CD4-positive, alpha-beta T cell treated with Interleukin-21 for 1 hour (primary cell): ENCODE results near the gene EIPR1.
"Not testable (repeated sequence)": the region's sequence is repeated elsewhere in the genome, so short reads cannot be mapped to it uniquely, and the experiment has no call there.

Source experiments
- DNase-seq: peaks from one replicate; pipeline ENCODE4 v3.0.0-alpha.2; 2020

The EIPR1 gene

DNA sequence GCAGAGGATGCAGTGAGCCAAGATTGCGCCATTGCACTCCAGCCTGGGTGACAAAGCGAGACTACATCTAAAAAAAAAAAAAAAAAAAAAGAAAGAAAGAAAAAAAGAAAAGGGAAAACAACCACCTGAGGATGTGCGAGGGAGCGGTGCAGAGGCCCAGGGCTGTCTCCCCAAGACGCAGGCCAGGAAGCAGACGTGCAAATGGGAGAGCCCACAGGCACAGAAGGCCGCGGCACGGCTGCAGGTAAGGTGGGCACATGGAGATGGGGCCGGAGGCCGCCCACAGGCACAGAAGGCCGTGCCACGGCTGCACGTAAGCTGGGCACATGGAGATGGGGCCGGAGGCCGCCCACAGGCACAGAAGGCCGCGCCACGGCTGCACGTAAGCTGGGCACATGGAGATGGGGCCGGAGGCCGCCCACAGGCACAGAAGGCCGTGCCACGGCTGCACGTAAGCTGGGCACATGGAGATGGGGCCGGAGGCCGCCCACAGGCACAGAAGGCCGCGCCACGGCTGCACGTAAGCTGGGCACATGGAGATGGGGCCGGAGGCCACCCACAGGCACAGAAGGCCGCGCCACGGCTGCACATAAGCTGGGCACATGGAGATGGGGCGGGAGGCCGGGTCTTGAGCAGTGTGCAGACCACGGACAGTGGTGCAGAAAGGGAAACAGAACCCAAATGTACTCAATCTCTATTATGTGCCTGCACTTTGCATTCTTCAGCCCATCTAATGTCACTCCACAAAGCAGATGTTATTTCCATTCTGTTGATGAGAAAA lies 93.6 kb downstream of the EIPR1 start:
- DNase-seq = not testable (repeated sequence)

DNA sequence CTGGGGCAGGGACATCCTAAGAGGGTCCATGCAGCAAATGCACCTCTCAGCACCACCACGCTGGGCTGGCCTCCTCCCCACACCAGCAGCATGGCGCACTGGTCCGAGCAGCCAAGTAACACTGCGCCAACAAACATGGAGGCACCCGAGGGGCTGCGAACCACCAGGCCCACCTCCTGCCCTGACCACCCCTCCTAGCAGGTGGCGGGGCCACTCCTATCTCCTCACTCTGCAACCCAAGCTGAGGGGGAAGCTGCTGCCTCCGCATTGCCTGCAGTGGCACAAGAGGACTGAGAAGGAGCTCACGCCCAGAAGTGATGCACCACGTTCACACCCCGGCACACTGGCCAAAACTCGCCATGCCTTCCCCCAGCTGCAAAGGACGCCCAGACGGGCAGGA lies 94.4 kb downstream of the EIPR1 start:
- DNase-seq = no peak

DNA sequence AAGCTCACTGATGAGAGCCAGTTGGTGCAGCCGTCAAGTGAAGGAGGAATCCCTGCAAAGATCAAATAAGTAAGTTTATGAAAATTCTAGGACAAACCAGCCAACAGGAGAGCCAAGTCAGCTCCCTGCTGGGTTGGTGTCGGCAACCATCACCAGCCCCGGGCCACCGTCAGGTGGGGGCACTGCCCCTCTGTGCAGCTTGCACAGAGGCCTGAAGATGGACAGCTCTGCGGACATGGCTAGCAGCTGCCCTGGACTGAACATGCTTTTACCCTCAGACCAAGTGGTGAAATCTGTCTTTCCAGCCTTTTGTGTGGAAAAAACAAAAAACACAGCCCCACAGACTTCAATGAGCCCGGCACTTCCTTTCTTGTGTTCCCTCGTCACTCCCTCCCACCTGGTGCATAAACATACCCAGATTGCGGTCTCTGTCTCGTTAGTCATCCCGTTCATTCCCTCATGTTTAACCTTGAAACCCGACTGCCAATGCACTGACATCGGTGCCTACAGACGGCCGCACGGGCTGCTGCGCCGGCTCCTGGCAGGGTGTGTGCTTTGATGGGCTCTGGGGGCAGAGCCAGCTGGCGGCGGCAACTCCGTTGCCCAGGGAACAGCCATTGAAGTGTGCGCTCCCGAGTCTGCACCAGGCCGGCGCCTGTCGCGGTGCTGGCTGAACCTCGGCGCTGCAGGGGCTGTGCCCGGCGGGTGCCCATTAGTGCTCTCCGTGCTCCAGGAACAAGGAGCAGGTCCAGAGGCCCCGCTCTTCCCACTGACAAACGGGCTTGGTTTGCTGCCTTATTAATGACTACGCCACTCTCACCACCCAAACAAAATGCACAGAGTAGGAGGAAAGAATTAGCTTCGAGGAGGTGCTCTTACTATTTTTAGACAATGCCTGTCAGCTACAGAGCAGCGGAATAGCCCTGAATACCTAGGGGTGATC lies 95.3 kb downstream of the EIPR1 start:
- no peak for DNase-seq

DNA sequence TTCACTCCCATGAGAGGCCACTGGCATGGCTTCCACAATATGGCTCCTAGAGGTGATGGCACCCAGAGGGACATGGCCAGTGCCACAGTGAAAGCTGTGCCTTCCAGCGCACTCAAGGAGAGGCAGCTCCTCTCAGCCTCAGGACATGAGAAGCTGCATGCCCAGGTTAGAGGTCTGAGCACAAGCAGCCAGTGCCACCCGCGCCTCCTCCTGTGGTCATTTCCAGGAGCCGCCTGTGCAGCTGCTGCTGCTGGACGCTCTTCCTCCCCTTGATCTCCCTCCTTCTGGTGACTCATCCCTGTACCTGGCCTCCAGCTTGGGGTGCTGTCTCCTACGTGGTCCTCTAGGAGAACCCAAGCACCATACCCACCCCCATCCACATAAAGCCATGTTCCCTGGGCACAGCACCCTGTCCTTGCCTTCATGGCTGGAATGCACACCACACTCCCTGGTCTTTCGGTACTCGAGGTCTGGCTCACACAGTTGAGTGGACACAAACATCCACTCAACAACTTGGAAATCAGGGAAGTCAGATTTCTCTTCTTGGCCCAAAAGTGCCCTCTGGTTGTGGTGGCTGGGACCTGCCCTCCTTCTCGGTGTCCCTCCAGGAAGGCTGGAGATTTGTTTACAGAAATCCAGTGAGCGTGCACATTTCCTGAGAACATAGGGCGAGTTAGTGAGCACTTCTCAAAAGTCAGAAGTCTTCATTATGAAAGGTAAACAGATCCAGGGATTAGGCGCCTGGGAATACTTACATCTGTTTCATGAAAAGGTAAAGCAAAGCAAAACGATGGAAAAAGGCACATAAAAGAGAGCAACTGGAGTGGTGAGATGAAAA lies 96.7 kb downstream of the EIPR1 start:
- DNase-seq = no peak

DNA sequence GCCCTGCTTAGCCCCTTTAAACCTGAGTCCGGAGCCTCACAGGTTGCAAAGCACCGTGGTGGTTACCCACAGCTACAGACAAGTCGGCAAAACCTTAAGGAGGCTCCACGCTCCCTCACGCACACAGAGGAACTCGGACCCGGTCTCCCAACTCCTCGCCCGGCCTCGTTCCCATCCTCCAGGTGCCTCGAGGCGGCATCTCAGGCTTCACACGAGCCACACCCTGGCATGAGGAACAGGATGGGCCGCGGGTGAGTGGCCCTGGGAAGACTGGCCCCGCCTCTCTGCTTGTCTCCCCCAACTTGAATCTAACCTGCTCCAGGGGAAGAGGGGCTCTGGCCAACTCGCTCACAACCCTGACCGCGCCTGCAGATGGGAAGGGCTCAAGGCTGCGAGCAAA lies 97.4 kb downstream of the EIPR1 start:
- DNase-seq = no peak

DNA sequence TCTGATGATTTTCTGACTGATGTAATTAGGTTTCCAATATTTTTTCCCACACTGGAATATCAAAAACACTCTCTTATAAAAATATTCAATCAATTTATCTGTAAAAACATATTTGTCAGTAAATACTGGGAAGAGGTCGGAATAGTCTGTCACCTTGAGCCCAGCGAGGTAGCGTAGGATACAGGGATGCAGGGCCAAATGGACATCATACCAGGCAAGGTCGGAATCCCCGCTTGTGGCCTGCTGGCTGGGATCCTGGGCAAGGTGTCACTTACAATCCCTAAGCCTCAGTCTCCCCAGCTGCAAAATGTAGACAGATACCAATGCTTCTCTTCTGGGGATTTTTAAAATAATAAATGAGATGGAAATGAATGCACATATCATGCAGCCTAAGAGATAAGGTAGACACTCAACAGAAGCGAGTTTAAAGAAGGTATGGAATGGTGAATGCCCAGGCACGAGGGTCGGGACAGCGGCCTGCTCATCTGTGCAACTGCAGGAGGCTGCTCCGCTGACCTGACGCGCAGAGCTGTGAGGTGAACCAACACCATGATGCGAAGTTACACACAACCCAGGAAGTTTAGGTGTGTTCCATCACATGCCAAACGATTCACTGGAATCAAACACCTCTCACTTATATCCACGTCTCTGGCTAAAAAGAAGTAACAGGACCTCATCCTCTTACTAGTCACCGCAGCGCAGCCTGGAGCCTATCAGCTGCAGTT lies 98.2 kb downstream of the EIPR1 start:
- DNase-seq = no peak

DNA sequence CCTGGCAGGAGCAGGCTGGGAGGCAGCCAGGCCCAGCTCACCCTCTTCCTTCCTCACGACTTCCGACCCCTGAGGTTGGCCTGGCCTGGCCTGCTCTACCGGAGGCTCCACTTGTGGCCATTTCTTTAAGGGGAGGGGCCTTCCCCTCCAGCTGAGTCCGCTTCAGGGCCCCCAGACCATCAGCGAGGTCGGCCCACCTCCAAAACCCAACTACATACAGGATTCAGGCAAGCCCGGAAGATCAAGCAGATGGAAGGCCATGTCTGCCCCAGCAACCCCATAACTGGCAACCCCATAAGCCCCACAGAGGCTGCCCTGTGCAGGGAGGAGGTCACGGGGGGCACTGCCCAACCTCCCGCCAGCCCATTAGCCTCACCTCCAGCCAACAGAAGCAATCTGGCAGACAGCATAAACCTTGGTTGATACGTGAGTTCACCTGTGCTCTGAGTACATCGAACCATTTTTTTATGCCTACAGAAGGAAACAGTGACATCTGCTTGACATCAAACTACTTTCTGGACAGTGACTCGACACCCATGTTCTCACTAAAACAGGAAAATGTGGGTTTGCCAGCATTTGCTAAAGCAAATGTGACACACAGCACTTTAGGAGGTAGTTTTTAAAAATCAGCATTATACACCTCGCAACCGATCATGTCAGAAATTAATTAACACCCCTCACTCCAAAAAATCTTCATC lies 98.9 kb downstream of the EIPR1 start:
- DNase-seq = no peak

DNA sequence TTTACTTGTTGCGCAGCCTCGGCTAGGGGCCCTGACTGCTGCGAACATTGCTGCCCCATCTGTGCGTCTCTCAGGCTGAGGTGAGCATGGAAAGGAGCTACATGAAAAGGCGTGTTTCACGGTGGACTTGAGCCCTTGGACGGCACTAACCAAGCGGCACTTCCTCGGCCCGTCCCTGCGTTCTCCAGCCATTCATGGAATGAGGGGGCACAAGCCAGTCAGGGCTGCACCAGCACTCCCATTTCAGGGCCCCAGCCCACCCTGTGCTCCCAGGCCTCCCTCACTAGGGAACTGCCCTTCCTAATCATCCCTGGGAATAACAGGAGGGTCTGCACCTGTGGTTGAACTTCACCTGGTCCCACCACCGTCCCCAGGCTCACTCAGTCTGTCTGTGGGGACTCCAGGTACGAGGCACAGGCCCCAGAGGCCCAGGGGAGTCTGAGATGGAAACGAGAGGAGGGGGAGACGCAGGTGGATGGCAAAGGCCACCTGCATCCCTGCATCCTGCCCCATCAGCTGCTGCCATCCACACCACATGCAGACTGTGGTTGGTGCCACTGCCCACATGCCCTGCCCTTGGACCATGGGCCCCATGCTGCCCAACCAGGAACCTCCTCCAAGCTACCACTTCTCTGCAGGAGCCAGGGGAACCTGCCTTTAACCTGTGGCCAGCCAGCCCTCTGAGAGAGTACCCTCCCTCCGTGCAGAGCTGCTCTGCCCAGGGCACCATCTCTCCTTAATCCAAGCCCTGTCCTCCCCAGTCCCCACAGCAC lies 99.7 kb downstream of the EIPR1 start:
- no peak for DNase-seq

DNA sequence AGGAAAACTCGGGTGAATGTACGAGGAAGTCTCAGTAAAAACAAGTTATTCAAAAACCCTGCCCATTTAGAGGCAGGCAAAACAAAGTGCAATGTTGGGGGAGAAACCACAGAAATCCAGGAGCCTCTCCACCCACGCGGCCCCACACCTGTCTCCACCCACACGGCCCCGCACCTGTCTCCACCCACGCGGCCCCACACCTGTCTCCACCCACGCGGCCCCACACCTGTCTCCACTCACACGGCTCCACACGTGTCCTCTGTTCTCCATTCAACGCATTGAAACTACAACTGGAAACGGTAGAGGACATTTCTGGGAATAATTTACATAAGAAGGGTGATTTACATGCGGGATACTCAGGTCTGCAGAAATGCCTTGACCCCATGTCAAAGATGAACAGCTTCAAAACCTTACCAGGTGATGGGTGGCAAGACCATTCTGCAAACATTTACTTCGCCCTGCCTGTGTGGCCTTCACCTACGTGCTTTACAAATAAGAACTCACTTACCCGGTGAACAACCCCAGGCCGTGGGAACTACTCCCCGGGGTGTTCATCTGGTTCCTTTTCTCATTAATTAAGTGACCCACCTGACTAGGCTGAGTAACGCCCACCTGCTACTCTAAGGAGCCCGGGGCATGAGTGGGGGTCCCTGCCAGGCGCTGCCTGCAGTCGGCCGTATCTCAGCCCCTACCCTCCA lies 100.4 kb downstream of the EIPR1 start:
- DNase-seq = no peak

DNA sequence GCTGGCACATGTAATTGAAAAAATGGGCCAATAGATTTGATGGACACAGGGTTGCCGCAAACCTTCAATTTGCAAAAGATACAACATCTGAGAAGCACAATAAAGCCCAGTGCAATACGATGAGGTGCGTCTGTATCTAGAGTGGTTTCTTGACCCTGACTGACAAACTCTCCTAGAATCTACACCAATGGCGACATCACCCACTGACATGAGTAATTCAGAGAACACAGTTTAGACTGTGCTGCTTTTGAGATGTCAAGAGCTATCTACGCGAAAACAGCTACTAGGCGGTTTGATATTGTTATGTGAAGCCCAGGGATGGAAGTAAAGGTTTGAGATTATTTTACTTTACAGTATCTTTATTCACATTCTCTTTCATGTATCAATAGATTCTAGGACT lies 104.9 kb downstream of the EIPR1 start:
- DNase-seq = no peak

DNA sequence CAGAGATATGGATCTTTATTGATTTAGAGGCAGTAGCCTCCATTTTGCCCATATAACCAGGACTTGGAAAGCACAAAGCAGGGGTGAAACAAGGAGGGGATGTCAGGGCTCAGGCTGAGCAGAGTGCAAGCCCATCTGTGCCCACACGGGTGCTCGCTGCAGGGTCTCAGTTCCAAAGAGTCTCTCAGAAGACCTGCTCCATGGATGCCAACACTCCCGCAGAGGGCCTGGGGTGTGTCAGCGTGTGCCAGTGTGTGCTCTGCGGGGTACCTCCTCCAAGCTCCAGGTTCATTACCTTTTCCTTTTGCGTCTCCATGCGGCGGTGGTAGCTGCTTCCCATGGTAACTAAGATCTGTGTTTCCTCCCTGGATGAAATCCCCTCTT lies 107.5 kb downstream of the EIPR1 start:
- DNase-seq = no peak

DNA sequence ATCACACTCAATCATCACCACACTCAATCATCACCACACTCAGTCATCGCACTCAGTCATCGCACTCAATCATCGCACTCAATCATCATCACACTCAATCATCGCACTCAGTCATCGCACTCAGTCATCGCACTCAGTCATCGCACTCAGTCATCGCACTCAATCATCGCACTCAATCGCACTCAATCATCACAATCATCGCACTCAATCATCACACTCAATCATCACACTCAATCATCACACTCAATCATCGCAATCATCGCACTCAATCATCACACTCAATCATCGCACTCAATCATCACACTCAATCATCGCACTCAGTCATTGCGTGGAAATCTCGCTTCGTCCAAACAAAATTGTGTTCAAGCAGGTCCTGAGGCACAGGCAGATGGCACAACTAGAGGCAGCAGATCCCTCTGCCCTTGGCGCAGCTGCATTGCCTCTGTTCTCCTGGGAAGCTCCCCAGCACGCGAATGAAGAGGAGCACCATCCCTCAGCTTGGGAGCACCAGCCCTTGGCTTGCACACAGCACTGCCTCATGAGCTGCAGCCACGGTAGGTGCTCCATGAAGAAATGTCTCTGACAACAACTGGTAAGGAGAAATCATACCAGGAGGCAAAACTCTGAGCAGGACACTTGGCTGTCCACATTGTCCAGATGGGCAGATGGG lies 108.1 kb downstream of the EIPR1 start:
- no peak for DNase-seq

DNA sequence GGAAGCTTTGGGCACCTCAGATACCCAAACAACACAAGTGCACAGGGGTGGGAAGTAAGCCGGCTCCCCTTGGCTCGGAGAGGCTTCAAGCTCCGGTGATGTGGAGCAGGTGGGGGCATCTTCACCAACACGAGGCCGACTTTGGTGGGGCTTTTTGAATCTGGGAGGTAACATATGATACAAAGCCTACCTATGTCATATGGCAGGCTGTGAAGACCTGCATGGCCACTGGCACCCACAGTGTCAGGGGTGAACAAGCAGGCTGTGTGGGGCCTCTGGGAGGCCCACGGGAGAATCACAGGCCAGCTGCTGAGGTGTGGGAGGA lies 109.0 kb downstream of the EIPR1 start:
- no peak for DNase-seq

DNA sequence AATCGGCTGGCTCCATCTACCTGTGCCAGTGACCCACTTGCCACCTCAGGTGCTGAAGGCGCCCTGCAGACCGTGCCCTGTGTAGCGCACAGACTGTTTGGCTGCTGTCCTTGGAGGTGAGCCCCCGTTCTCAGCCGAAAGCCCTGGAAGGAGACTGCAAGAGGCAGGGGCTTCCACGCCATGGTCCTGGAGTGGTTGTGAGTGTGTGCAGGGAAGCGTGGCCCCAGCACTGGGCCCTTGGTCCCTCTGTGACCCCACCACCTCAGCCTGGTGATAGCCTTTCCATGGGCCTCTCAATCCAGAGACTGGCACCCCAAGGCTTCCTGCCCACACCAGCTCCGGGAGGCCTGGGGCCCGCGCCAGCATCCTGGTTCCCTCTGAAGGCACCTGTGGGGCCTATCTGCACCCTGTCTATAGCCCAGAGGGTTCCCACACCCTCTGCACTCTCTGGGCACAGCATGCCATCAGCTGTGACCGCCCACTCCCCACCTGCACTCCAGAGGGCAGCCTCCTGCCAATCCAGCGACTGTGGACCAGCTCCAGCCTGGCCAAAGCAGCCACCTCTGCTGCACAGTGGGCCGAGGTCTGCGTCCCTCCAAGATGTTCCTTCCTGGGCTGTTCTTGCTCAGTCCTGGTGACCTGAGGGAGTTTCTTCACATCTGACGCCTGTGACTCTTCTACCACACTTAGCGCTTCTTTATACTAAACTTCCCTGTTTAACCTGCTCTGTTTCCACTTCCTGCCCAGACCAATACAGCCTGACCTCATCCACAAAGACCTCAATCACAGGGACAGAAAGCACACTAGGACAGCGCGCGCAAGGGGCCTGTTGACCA lies 109.5 kb downstream of the EIPR1 start:
- no peak for DNase-seq

DNA sequence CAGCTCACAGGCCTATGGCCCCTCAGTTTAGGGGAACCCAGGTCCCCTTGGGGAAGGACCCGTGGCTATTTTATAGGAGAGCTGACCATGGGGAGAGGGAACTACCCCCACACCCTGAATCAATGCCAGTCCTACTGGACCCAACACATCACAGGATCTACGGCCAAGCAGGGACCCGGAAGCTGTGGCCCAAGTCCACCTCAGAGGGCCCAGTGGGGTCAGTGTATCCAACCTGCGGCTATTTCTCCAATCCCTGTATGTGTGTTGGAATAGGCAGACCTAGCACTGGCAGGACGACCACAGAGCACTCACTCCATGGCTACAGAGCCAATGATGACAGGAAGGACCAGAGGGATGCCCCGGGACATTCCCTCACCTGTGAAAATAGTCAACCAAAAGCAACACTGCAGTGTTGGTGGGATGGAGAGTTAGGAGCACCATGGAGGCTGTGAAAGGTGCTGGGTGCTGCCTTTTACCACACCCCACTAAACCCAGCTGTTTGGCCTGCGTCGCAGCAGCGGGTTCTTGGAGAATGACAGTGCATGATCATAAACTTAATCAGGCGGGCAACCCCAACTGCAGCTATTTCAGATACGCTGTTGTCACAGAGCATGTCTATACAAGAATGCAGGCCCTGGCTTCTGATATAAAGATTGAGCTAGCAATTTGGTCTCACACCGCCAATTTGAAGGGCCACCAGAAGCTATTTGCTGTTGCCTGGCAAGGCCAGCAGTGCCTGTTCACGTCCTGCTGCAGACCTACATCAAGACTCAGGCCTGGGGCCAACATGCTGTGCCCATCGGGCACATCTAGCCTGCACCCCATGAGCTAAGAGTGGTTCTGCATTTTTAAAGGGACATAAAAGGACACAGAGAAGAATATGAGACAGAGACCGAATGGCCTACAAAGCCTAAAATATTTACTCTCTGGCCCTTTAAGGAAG lies 110.4 kb downstream of the EIPR1 start:
- DNase-seq = no peak

DNA sequence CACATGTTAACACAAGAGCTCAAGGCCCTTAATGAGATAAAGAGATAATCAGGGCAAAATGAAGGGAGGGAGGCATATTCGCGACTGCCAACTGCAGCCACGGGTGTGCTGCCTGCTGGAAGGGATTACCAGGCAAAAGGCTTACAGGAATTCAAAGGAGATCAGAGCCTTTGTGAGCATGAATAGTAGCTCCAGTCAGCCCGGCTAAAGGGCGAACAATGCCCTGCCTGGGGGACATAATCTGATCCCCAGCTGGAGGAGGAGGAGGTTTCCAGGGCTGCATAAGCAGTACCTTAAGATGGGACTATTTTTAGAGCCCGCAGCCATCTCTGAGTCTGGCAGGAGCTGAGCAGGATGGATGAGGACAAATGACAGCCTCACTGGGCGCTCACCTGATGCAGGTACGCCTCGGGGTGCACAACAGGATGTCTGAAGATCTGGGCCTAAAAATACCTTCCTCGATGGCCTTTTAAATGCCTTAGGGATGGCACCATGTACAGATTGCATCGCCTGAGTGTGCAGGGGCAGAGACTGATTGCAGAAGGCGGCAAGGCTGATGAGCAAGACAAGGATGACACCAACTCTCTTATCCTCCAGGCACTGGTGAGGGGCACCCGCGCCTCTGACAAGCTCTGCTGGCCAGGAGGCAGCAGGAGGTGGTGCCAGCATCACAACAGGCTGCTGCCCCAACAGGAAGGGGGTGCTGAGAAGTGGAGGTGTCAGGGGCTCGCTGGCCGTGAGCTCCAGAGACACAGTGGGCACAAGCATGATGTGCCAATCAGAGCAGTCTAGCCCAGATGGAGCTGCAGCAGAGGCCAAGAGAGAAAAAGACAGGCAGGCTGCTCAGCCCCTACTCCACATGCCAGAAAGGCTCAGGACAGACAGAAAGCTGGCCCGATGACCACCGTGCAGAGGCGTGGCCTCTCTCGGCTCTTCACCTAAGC lies 111.4 kb downstream of the EIPR1 start:
- no peak for DNase-seq

DNA sequence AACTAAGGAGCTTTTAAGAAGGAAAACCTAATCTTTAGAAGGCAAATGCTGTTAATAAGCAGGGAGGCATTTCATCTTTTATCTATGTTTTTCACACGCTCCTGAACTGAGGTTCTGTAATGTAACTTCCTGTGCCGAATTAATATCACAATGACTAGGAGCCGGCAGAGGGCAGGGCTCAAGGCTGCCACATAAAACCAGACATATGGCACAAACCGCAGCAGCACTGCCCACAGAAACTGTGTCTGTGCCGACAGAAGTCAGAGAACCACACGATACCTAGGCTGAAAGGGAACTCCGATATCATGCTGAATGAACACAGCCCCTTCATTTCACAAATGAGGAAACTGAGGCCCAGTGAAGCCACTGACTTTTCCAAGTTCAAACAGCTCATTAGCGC lies 112.1 kb downstream of the EIPR1 start:
- no peak for DNase-seq
